PC-3 (cell line): ENCODE data around the gene ADAM11. TPM values are rescaled to one million over a fixed set of nuclear protein-coding genes. Genes with fewer than 3 reads are reported as not detected.

Experiments
- ATAC-seq: fragments of 200-7000 bp; cut with Tn5 transposase; 2 replicates; pipeline ENCODE4 v1.9.1; 2020; ENCODE audit warnings: mild to moderate bottlenecking, moderate library complexity
- BruUV-seq: library from RNA; stranded (reverse); fragments of 400-500 nt; replicated peaks from 2 replicates; lab custom pipeline; 2021; lab: Mats Ljungman, UMichigan
- CTCF ChIA-PET: fragments of 300-600 bp; sonication (Branson Sonifier 250); formaldehyde crosslinking; loops from one replicate; lab custom pipeline; 2022; ENCODE audit warnings: antibody characterized with exemption; lab: Charles Lee
- POLR2A ChIA-PET: fragments of 300-600 bp; sonication (Branson Sonifier 250); formaldehyde crosslinking; loops from one replicate; lab custom pipeline; 2022; ENCODE audit warnings: antibody characterized with exemption; ENCODE audit not compliant: unreplicated experiment; lab: Charles Lee
- DNase-seq: peaks from one replicate; pipeline ENCODE4 v3.0.0-alpha.2; 2015
- H2AFZ ChIP-seq: fragments of 300-600 bp; sonication (generic); 2 replicates; pipeline ENCODE4 v1.6.0; 2016; ENCODE audit warnings: antibody characterized with exemption, low read length
- H3F3A ChIP-seq: fragments of 300-600 bp; sonication (generic); one replicate; pipeline ENCODE4 v1.6.0; 2017; ENCODE audit warnings: antibody characterized with exemption, low read length, control low read depth, mild to moderate bottlenecking; ENCODE audit not compliant: unreplicated experiment
- H3K27ac ChIP-seq: fragments of 300-600 bp; sonication (generic); 2 replicates; pipeline ENCODE4 v1.5.1; 2016; ENCODE audit warnings: mild to moderate bottlenecking, low read length
- H3K27me3 ChIP-seq: fragments of 300-600 bp; sonication (generic); 2 replicates; pipeline ENCODE4 v1.6.1; 2016; ENCODE audit warnings: low read length, mixed read lengths
- H3K36me3 ChIP-seq: fragments of 300-600 bp; sonication (generic); 2 replicates; pipeline ENCODE4 v1.6.1; 2016; ENCODE audit warnings: low read depth, mixed run types, low read length, mixed read lengths
- H3K4me1 ChIP-seq: fragments of 300-600 bp; sonication (generic); 2 replicates; pipeline ENCODE4 v1.5.1; 2016; ENCODE audit warnings: low read length; ENCODE audit not compliant: insufficient read depth
- H3K4me2 ChIP-seq: fragments of 300-600 bp; sonication (generic); 2 replicates; pipeline ENCODE4 v1.6.0; 2016; ENCODE audit warnings: low read length
- H3K4me3 ChIP-seq: fragments of 300-600 bp; sonication (generic); 2 replicates; pipeline ENCODE4 v1.5.1; 2016; ENCODE audit warnings: mild to moderate bottlenecking, low read length, mixed read lengths
- H3K79me2 ChIP-seq: fragments of 300-600 bp; sonication (generic); 2 replicates; pipeline ENCODE4 v1.6.1; 2017; ENCODE audit warnings: low read length, mixed read lengths
- H3K9ac ChIP-seq: fragments of 300-600 bp; sonication (generic); 2 replicates; pipeline ENCODE4 v1.6.0; 2016; ENCODE audit warnings: mild to moderate bottlenecking, low read length
- H3K9me2 ChIP-seq: fragments of 300-600 bp; sonication (generic); replicated peaks from 2 replicates; pipeline ENCODE4 v1.6.1; 2016; ENCODE audit warnings: mixed run types, low read length, mixed read lengths
- H3K9me3 ChIP-seq: fragments of 300-600 bp; sonication (generic); 2 replicates; pipeline ENCODE4 v1.6.1; 2016; ENCODE audit warnings: low read length, mixed read lengths
- H4K20me1 ChIP-seq: fragments of 300-600 bp; sonication (generic); 2 replicates; pipeline ENCODE4 v1.6.1; 2016; ENCODE audit warnings: low read length, mixed read lengths
- CTCF ChIP-seq: fragments of 300-600 bp; sonication (generic); conservative IDR thresholded peaks from 2 replicates; pipeline ENCODE4 v1.5.1; 2017; ENCODE audit warnings: antibody characterized with exemption, low read depth, mild to moderate bottlenecking, low read length
- EZH2 ChIP-seq: fragments of 300-600 bp; sonication (generic); IDR thresholded peaks from one replicate; pipeline ENCODE4 v1.6.1; 2017; ENCODE audit warnings: antibody characterized with exemption, mild to moderate bottlenecking, low read length; ENCODE audit not compliant: unreplicated experiment
- EZH2phosphoT487 ChIP-seq: fragments of 300-600 bp; sonication (generic); IDR thresholded peaks from 2 replicates; pipeline ENCODE4 v1.6.1; 2018; ENCODE audit warnings: mild to moderate bottlenecking, antibody characterized with exemption, low read length, borderline replicate concordance
- intact Hi-C: fragments of 100-400 bp; cut with micrococcal nuclease; formaldehyde crosslinking; loops from 2 replicates; pipeline ENCODE4 v1.9.0; 2023
- total RNA-seq: library from RNA; depleted of rRNA; stranded (reverse); fragments of >200 nt; gene quantifications from 2 replicates; pipeline ENCODE4 v1.2.3, GENCODE V29; 2014

Gene ADAM11
- total RNA-seq, 1 experiment from 2014 or later: 2.9 TPM

DNA sequence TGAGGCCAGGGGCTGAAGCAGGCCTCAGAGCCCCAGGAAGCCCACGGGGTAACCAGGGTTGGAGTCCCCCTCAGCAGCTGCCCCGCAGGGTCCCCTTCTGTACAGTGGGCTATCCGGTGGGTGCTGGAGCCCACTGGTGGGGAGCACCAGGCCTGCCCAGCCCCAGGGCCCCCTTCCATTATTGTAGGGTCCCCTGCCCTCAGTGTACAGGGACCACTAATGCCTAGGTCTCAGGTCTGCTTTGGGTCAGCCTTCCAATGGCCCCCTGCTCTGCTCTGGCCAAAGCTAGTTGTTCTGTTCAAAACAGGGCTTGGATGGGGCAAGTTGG lies 1.1 kb downstream of the ADAM11 start:
- BruUV-seq: no TSS peak
- H3K9me2 ChIP-seq: no peaks in the 10 kb centered on the region
- ATAC-seq (no peak), DNase-seq (no peak)
- 0 out of 2 replicates have a peak, but pooled peaks cover 5% of the 10 kb centered on the region for H3K27me3 ChIP-seq
- H3K27ac ChIP-seq: no peak overlapping the region
- no peaks in the 10 kb centered on the region for H3K9me3 ChIP-seq
- intact Hi-C loops: no loop called here
- H4K20me1 ChIP-seq: no peaks in the 10 kb centered on the region
- H3K4me1 ChIP-seq: peaks cover 4% of the 10 kb centered on the region; the same call in 1 of the 2 replicates
- TF ChIP-seq EZH2phosphoT487 (no peak), EZH2 (no peak), CTCF (no peak)
- POLR2A ChIA-PET: interaction anchor here (0.6 kb wide), 1 partner anchor 69 kb away, joined by 3 read pairs; no protein-coding TSS in a partner anchor
- H3K9ac ChIP-seq: no peak overlapping the region
- no peak overlapping the region; the same call in 1 of the 2 replicates for H3K4me2 ChIP-seq
- H3F3A ChIP-seq: no peaks in the 10 kb centered on the region
- H3K4me3 ChIP-seq: no peak overlapping the region
- no peaks in the 10 kb centered on the region for H3K36me3 ChIP-seq
- no peak overlapping the region for H2AFZ ChIP-seq
- H3K79me2 ChIP-seq: no peaks in the 10 kb centered on the region
- CTCF ChIA-PET: no interaction called here

GRCh38 chr17:44760474-44761308 lies 1.9 kb downstream of the ADAM11 start:
- TF ChIP-seq EZH2phosphoT487: no peak
- no peak for TF ChIP-seq CTCF
- no peak for TF ChIP-seq EZH2
- Histone ChIP-seq H3K27ac (no peak overlapping the region), H3K4me2 (no peak overlapping the region), H2AFZ (no peak overlapping the region), H3K27me3 (0 out of 2 replicates have a peak, but pooled peaks cover 5% of the 10 kb centered on the region), H4K20me1 (no peaks in the 10 kb centered on the region), H3K79me2 (no peaks in the 10 kb centered on the region), H3F3A (no peaks in the 10 kb centered on the region), H3K4me1 (peaks cover 4% of the 10 kb centered on the region; the same call in 1 of the 2 replicates), H3K36me3 (no peaks in the 10 kb centered on the region), H3K9me2 (no peaks in the 10 kb centered on the region), H3K9me3 (no peaks in the 10 kb centered on the region), H3K9ac (no peak overlapping the region), H3K4me3 (no peak overlapping the region)
- POLR2A ChIA-PET: interaction anchor here (0.6 kb wide), 1 partner anchor 69 kb away, joined by 3 read pairs; no protein-coding TSS in a partner anchor
- BruUV-seq: no TSS peak
- ATAC-seq (no peak), DNase-seq (no peak)
- CTCF ChIA-PET: no interaction called here
- intact Hi-C loops: no loop called here
